Measurements from ENCODE around the gene ANP32A.

DNA sequence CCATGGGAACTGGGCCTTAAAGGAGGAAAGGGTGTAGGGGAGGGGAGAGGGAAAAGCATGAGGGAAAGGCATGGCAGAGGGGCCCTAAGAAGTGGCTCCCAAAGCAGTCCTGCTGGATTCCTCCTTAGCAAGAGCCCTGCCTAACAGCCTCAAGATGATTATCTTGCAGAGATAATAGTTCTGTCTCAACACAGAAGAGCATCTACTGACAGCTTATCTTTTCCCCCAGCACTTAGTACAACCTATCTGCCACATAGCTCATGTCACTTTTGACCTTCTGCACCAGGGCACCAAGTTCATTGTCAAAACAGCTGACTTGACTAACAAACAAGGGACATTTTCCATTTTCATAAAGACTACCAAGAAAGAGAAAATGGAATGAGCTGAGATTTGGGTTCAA, 86.3 kb downstream of the ANP32A start:
- TF ChIP-seq, protein P1, sequence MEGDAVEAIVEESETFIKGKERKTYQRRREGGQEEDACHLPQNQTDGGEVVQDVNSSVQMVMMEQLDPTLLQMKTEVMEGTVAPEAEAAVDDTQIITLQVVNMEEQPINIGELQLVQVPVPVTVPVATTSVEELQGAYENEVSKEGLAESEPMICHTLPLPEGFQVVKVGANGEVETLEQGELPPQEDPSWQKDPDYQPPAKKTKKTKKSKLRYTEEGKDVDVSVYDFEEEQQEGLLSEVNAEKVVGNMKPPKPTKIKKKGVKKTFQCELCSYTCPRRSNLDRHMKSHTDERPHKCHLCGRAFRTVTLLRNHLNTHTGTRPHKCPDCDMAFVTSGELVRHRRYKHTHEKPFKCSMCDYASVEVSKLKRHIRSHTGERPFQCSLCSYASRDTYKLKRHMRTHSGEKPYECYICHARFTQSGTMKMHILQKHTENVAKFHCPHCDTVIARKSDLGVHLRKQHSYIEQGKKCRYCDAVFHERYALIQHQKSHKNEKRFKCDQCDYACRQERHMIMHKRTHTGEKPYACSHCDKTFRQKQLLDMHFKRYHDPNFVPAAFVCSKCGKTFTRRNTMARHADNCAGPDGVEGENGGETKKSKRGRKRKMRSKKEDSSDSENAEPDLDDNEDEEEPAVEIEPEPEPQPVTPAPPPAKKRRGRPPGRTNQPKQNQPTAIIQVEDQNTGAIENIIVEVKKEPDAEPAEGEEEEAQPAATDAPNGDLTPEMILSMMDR (conservative IDR thresholded peaks at IDR 0.05 in 1 of 2, IDR thresholded peaks at IDR 0.05 in 1 of 2; ENCODE audit: low read depth in 1 of 2, low read length in 2 of 2): no peak
- no peak for TF ChIP-seq EZH2 (IDR thresholded peaks at IDR 0.05; ENCODE audit: low read length, missing control alignments)
